Measurements from ENCODE around the gene MED13L. TPM values are rescaled to one million over a fixed set of nuclear protein-coding genes. Genes with fewer than 3 reads are reported as not detected.

Gene MED13L
- total RNA-seq (10 to 100 TPM; 53.8 to 76.5 (median 67.0) TPM), polyA plus RNA-seq (10 to 100 TPM in 1 of 2 donors, 1 to 10 TPM in 1; 9.4 to 12.4 TPM)
- long read RNA-seq, donor 1, partial matches to known transcripts = 6 of 12 reads
- long read RNA-seq, donor 1, other reads (novel, unspliced or antisense) = 6 of 12 reads
- long read RNA-seq, donor 2, full-length matches to known transcripts = 2 of 20 reads
- long read RNA-seq, donor 2, partial matches to known transcripts = 15 of 20 reads
- long read RNA-seq, donor 2, other reads (novel, unspliced or antisense) = 3 of 20 reads
- long read RNA-seq, donor 3, partial matches to known transcripts = 25 of 29 reads
- long read RNA-seq, donor 3, other reads (novel, unspliced or antisense) = 4 of 29 reads

GRCh38 chr12:116277467-116278278, at the start of gene MED13L:
MED13L (minus strand) TSS chr12:116277693; CDS start chr12:116277131, 562 bp downstream.
- intact Hi-C loops (cut with DNase I) = loop anchor here in 9 of 10 donors (1.0 to 10.0 kb wide), 10 partner anchors 40 to 425 kb away; no protein-coding TSS in a partner anchor
- peak in 7 of 9 donors; percentile 15 to 73 (median 52) for TF ChIP-seq CTCF (IDR thresholded peaks at IDR 0.05)
- no peaks in the 10 kb centered on the region for H3K9me3 ChIP-seq
- ATAC-seq (peak; percentile 90 to 96 (median 94)), DNase-seq (peak; percentile 87 to 91)
- no peaks in the 10 kb centered on the region for H3K36me3 ChIP-seq
- peak within 1 kb of the TSS; percentile 77 to 96 (median 88) for H3K4me3 ChIP-seq
- H3K27ac ChIP-seq = peak within 1 kb of the TSS; percentile 89 to 100 (median 95)
- WGBS, 2 donors = 1% methylated on average over 64 to 102 of the region's 111 CpGs
- peaks cover 0 to 56% (median 29%) of the 10 kb centered on the region in 9 donors for H3K4me1 ChIP-seq
- no peaks in the 10 kb centered on the region for H3K27me3 ChIP-seq

DNA sequence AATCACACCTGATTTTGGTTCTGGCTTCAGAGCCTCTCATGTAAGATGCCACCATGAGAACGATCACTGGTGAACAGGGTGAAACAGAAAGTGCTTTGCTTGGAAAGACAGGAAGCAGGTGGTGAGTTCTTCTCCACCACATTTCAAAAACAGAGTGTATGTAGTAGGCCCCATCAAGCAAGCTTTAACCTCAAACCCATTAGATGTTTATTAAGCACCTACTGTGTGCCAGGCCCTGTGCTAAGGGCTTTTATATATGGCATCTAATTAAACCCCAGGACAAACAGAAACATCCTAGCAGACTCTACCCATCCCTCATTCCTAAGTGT, 47.8 kb upstream of the MED13L start:
- Histone ChIP-seq H3K4me1 (peaks cover 0 to 30% (median 7%) of the 10 kb centered on the region in 9 donors), H3K36me3 (no peaks in the 10 kb centered on the region), H3K9me3 (peaks cover 0 to 6% (median 0%) of the 10 kb centered on the region in 11 donors), H3K27ac (peak overlapping the region in 3 of 10 donors; percentile 5 to 85 (median 34)), H3K4me3 (no peak overlapping the region), H3K27me3 (no peaks in the 10 kb centered on the region)
- no peak for TF ChIP-seq CTCF (IDR thresholded peaks at IDR 0.05)
- ATAC-seq (peak in 2 of 8 donors; percentile 37 to 58), DNase-seq (no peak)
- intact Hi-C loops (cut with DNase I) = no loop called here
- WGBS, 2 donors = 63 to 93% methylated on average over 1 of the region's 1 CpG

GRCh38 chr12:116324654-116325335, 47.3 kb upstream of the MED13L start:
- intact Hi-C loops (cut with DNase I) = loop anchor here in 1 of 10 donors (5.0 kb wide), 1 partner anchor 83 kb away; no protein-coding TSS in a partner anchor
- DNase-seq (no peak), ATAC-seq (no peak)
- Histone ChIP-seq H3K4me1 (peaks cover 0 to 35% (median 12%) of the 10 kb centered on the region in 9 donors), H3K27ac (peak overlapping the region in 4 of 10 donors; percentile 5 to 85 (median 24)), H3K9me3 (peaks cover 0 to 6% (median 0%) of the 10 kb centered on the region in 11 donors), H3K27me3 (no peaks in the 10 kb centered on the region), H3K4me3 (no peak overlapping the region), H3K36me3 (no peaks in the 10 kb centered on the region)
- no peak for TF ChIP-seq CTCF (IDR thresholded peaks at IDR 0.05)
- 85 to 89% methylated on average over 4 of the region's 4 CpGs for WGBS, 2 donors

Data from heart right ventricle (tissue), 16 donors.